Measurements from ENCODE around the gene NWD2. TPM values are rescaled to one million over a fixed set of nuclear protein-coding genes. Genes with fewer than 3 reads are reported as not detected.

NWD2 gene
- polyA plus RNA-seq, 1 donor from 2014 or later, result 0.06 TPM

- Histone ChIP-seq H3K36me3 (ENCODE audit: insufficient read depth, low read length) (no peaks in the 10 kb centered on the region), H3K27ac (ENCODE audit: low read length) (no peak overlapping the region), H3F3A (ENCODE audit: insufficient read depth, low read length, poor library complexity, severe bottlenecking) (no peaks in the 10 kb centered on the region), H3K9ac (ENCODE audit: low read length) (no peak overlapping the region), H3K4me3 (ENCODE audit: low read length) (no peak overlapping the region), H2AFZ (ENCODE audit: low read depth, low read length) (no peak overlapping the region), H3K27me3 (ENCODE audit: insufficient read depth, low read depth, low read length) (no peaks in the 10 kb centered on the region), H3K4me2 (ENCODE audit: low read length) (no peak overlapping the region), H3K9me3 (ENCODE audit: low read length) (no peaks in the 10 kb centered on the region), H3K79me2 (replicated peaks; ENCODE audit: insufficient read depth, low read length) (no peaks in the 10 kb centered on the region), H4K20me1 (ENCODE audit: insufficient read depth) (no peaks in the 10 kb centered on the region), H3K9me2 (ENCODE audit: insufficient read depth, low read length) (no peaks in the 10 kb centered on the region)
- no peak for TF ChIP-seq POLR2AphosphoS5 (IDR thresholded peaks at IDR 0.05)
Observed at GRCh38 chr4:37425857-37426256, 181.3 kb downstream of the NWD2 start.

- H3K4me3 ChIP-seq (ENCODE audit: low read length), result no peak overlapping the region
- H3K27ac ChIP-seq (ENCODE audit: low read length), result no peak overlapping the region
- no peak overlapping the region for H3K9ac ChIP-seq (ENCODE audit: low read length)
- no peaks in the 10 kb centered on the region for H4K20me1 ChIP-seq (ENCODE audit: insufficient read depth)
- no peaks in the 10 kb centered on the region for H3K27me3 ChIP-seq (ENCODE audit: insufficient read depth, low read depth, low read length)
- H3K36me3 ChIP-seq (ENCODE audit: insufficient read depth, low read length), result no peaks in the 10 kb centered on the region
- TF ChIP-seq MXI1 (conservative IDR thresholded peaks at IDR 0.05; ENCODE audit: poor library complexity, severe bottlenecking), result no peak
- TF ChIP-seq EZH2 (IDR thresholded peaks at IDR 0.05; ENCODE audit: borderline replicate concordance, insufficient read depth, low read length, poor library complexity, severe bottlenecking), result no peak
- TF ChIP-seq REST (IDR thresholded peaks at IDR 0.05; ENCODE audit: borderline replicate concordance), result no peak
- TF ChIP-seq SMC3 (conservative IDR thresholded peaks at IDR 0.05; ENCODE audit: poor library complexity), result no peak
- TF ChIP-seq EP300 (conservative IDR thresholded peaks at IDR 0.05; ENCODE audit: poor library complexity, severe bottlenecking), result no peak
- H3F3A ChIP-seq (ENCODE audit: insufficient read depth, low read length, poor library complexity, severe bottlenecking), result no peaks in the 10 kb centered on the region
- H3K4me2 ChIP-seq (ENCODE audit: low read length), result no peak overlapping the region
- no peaks in the 10 kb centered on the region for H3K79me2 ChIP-seq (replicated peaks; ENCODE audit: insufficient read depth, low read length)
- H2AFZ ChIP-seq (ENCODE audit: low read depth, low read length), result no peak overlapping the region
- no peaks in the 10 kb centered on the region for H3K9me3 ChIP-seq (ENCODE audit: low read length)
- H3K9me2 ChIP-seq (ENCODE audit: insufficient read depth, low read length), result no peaks in the 10 kb centered on the region
Observed at GRCh38 chr4:37427193-37427592, 182.7 kb downstream of the NWD2 start.

- no peak overlapping the region for H2AFZ ChIP-seq (ENCODE audit: low read depth, low read length)
- H3K9me2 ChIP-seq (ENCODE audit: insufficient read depth, low read length), result no peaks in the 10 kb centered on the region
- TF ChIP-seq TAF1 (IDR thresholded peaks at IDR 0.05; ENCODE audit: low read depth), result no peak
- no peak for TF ChIP-seq EZH2 (IDR thresholded peaks at IDR 0.05; ENCODE audit: borderline replicate concordance, insufficient read depth, low read length, poor library complexity, severe bottlenecking)
- no peak for TF ChIP-seq CTCF (IDR thresholded peaks at IDR 0.05; ENCODE audit: poor library complexity, severe bottlenecking)
- TF ChIP-seq MXI1 (conservative IDR thresholded peaks at IDR 0.05; ENCODE audit: poor library complexity, severe bottlenecking), result no peak
- TF ChIP-seq SMC3 (conservative IDR thresholded peaks at IDR 0.05; ENCODE audit: poor library complexity), result no peak
- TF ChIP-seq REST (IDR thresholded peaks at IDR 0.05; ENCODE audit: borderline replicate concordance), result no peak
- TF ChIP-seq POLR2AphosphoS5 (IDR thresholded peaks at IDR 0.05), result no peak
- no peaks in the 10 kb centered on the region for H3K9me3 ChIP-seq (ENCODE audit: low read length)
- H3F3A ChIP-seq (ENCODE audit: insufficient read depth, low read length, poor library complexity, severe bottlenecking), result no peaks in the 10 kb centered on the region
- no peak overlapping the region for H3K4me3 ChIP-seq (ENCODE audit: low read length)
- H3K4me2 ChIP-seq (ENCODE audit: low read length), result no peak overlapping the region
- H3K27me3 ChIP-seq (ENCODE audit: insufficient read depth, low read depth, low read length), result no peaks in the 10 kb centered on the region
- H3K27ac ChIP-seq (ENCODE audit: low read length), result no peak overlapping the region
- no peak overlapping the region for H3K9ac ChIP-seq (ENCODE audit: low read length)
- H3K36me3 ChIP-seq (ENCODE audit: insufficient read depth, low read length), result no peaks in the 10 kb centered on the region
- no peaks in the 10 kb centered on the region for H3K79me2 ChIP-seq (replicated peaks; ENCODE audit: insufficient read depth, low read length)
- H4K20me1 ChIP-seq (ENCODE audit: insufficient read depth), result no peaks in the 10 kb centered on the region
Observed at GRCh38 chr4:37429906-37430305, 185.4 kb downstream of the NWD2 start.
